ENCODE data around the gene SMARCA4.
"Not testable (repeated sequence)": the region's sequence is repeated elsewhere in the genome, so short reads cannot be mapped to it uniquely, and the experiment has no call there.

The SMARCA4 gene

GRCh38 chr19:10935371-10936059 lies 25.3 kb upstream of the SMARCA4 start:
- H3K4me3 ChIP-seq (ENCODE audit: extremely low read depth, insufficient read depth, low read length, poor library complexity, severe bottlenecking): no peak overlapping the region
- peaks cover 23% of the 10 kb centered on the region for H3K36me3 ChIP-seq (ENCODE audit: control insufficient read depth, insufficient read depth, low read length)
- no peaks in the 10 kb centered on the region for H3K9me3 ChIP-seq (ENCODE audit: control insufficient read depth, low read length)
- peaks cover 2% of the 10 kb centered on the region for H3K4me1 ChIP-seq (ENCODE audit: control insufficient read depth, insufficient read depth, low read length, poor library complexity, severe bottlenecking)
- no peak overlapping the region for H3K27ac ChIP-seq (ENCODE audit: low read depth, low read length, severe bottlenecking)
- 91 to 92% methylated on average over 9 of the region's 9 CpGs for WGBS, 2 experiments (ENCODE audit: insufficient coverage in 2 of 2)

DNA sequence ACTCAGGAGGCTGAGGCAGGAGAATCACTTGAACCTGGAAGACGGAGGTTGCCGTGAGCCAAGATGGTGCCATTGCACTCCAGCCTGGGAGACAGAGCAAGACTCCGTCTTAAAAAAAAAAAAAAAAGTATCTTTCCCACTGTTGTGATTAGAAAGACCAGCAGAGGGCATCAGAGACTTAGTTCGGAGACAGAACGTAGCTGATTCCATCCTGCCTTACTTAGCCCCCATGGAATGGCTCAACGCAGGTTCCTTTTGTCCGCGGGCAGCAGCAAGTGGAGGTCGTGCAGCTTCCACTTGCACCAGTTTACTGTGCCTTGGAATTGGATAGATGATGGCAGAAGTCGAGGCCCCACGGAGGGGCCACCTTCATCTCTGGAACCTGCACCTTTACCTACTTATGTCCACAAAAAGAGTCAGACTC lies 24.2 kb upstream of the SMARCA4 start:
- Histone ChIP-seq H3K4me3 (ENCODE audit: extremely low read depth, insufficient read depth, low read length, poor library complexity, severe bottlenecking) (no peak overlapping the region), H3K9me3 (ENCODE audit: control insufficient read depth, low read length) (no peaks in the 10 kb centered on the region), H3K36me3 (ENCODE audit: control insufficient read depth, insufficient read depth, low read length) (peaks cover 15% of the 10 kb centered on the region), H3K4me1 (ENCODE audit: control insufficient read depth, insufficient read depth, low read length, poor library complexity, severe bottlenecking) (peaks cover 2% of the 10 kb centered on the region), H3K27ac (ENCODE audit: low read depth, low read length, severe bottlenecking) (no peak overlapping the region)
- WGBS, 2 experiments (ENCODE audit: insufficient coverage in 2 of 2): 0 to 21% methylated on average over 5 to 7 of the region's 11 CpGs

DNA sequence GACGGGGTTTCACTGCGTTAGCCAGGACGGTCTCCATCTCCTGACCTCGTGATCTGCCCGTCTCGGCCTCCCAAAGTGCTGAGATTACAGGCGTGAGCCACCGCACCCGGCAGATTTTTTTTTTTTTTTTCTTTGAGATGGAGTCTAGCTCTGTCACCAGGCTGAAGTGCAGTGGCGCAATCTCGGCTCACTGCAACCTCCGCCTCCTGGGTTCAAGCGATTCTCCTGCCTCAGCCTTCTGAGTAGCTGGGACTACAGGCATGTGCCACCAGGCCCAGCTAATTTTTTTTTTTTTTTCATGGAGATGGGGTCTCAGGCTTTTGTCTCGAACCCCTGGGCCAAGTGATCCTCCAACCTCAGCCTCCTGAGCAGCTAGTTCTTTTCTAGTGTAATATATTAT lies 19.2 kb upstream of the SMARCA4 start:
- H3K4me1 ChIP-seq (ENCODE audit: control insufficient read depth, insufficient read depth, low read length, poor library complexity, severe bottlenecking); H3K9me3 ChIP-seq (ENCODE audit: control insufficient read depth, low read length); H3K36me3 ChIP-seq (ENCODE audit: control insufficient read depth, insufficient read depth, low read length); H3K4me3 ChIP-seq (ENCODE audit: extremely low read depth, insufficient read depth, low read length, poor library complexity, severe bottlenecking); H3K27ac ChIP-seq (ENCODE audit: low read depth, low read length, severe bottlenecking): not testable (repeated sequence)
- 80 to 97% methylated on average over 1 to 7 of the region's 14 CpGs for WGBS, 2 experiments (ENCODE audit: insufficient coverage in 2 of 2)

- H3K9me3 ChIP-seq (ENCODE audit: control insufficient read depth, low read length); H3K4me1 ChIP-seq (ENCODE audit: control insufficient read depth, insufficient read depth, low read length, poor library complexity, severe bottlenecking): not testable (repeated sequence)
- 94% methylated on average over 3 of the region's 4 CpGs; no CpG with 5 or more reads in 1 of the 2 experiments for WGBS, 2 experiments (ENCODE audit: insufficient coverage in 2 of 2)
Measured at GRCh38 chr19:10943412-10943811, 17.4 kb upstream of the SMARCA4 start.

DNA sequence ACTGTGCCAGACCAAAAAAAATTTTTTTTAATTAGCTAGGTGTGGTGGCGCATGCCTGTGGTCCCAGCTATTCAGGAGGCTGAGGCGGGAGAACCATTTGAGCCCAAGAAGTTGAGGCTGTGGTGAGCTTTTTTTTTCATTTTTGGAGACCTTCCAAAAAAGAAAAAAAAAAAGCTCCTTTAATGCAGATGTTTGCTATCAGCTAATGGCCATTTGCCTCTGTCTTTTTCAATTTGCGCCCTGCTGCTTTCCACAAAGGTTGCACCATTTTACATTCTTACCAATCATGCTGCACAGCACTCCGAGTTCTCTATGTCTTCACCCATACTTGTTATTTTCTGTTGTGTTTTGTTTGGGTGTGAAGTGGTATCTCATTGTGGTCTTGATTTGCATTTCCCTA lies 15.6 kb upstream of the SMARCA4 start:
- H3K4me3 ChIP-seq (ENCODE audit: extremely low read depth, insufficient read depth, low read length, poor library complexity, severe bottlenecking): no peak overlapping the region
- H3K4me1 ChIP-seq (ENCODE audit: control insufficient read depth, insufficient read depth, low read length, poor library complexity, severe bottlenecking): no peaks in the 10 kb centered on the region
- H3K36me3 ChIP-seq (ENCODE audit: control insufficient read depth, insufficient read depth, low read length): no peaks in the 10 kb centered on the region
- no peaks in the 10 kb centered on the region for H3K9me3 ChIP-seq (ENCODE audit: control insufficient read depth, low read length)
- WGBS, 2 experiments (ENCODE audit: insufficient coverage in 2 of 2): 86 to 100% methylated on average over 1 to 2 of the region's 4 CpGs
- no peak overlapping the region for H3K27ac ChIP-seq (ENCODE audit: low read depth, low read length, severe bottlenecking)

More at GRCh38 chr19:10943412-10943811, 17.4 kb upstream of the SMARCA4 start:
- H3K27ac ChIP-seq (ENCODE audit: low read depth, low read length, severe bottlenecking); H3K4me3 ChIP-seq (ENCODE audit: extremely low read depth, insufficient read depth, low read length, poor library complexity, severe bottlenecking); H3K36me3 ChIP-seq (ENCODE audit: control insufficient read depth, insufficient read depth, low read length): not testable (repeated sequence)

DNA sequence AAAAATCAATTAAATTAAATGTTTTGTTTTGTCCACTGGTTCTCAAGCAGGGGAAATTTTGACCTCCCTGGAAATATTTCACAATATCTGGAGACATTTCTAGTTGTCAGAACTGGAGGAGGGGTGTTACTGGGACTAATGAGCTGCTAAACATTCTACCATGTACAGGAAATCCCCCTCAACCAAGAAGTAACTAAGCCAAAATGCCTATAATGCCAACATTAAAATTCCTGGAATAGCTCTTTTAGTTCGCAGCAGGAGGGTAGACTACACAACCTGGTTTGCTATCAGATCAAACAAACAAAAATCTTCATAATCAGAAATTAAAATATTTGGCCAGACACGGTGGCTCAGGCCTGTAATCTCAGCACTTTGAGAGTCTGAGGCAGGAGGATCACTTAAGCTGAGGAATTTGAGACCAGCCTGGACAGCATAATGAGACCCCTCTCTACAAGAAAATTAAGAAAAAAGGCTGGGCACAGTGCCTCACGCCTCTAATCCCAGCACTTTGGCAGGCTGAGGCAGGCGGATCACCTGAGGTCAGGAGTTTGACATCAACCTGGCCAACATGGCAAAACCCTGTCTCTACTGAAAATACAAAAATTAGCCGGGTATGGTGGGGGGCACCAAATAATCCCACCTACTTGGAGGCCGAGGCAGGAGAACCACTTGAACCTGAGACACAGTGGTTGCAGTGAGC lies 13.7 kb upstream of the SMARCA4 start:
- H3K9me3 ChIP-seq (ENCODE audit: control insufficient read depth, low read length): no peaks in the 10 kb centered on the region
- H3K4me3 ChIP-seq (ENCODE audit: extremely low read depth, insufficient read depth, low read length, poor library complexity, severe bottlenecking): no peak overlapping the region
- H3K27ac ChIP-seq (ENCODE audit: low read depth, low read length, severe bottlenecking): no peak overlapping the region
- H3K36me3 ChIP-seq (ENCODE audit: control insufficient read depth, insufficient read depth, low read length): no peaks in the 10 kb centered on the region
- WGBS, 2 experiments (ENCODE audit: insufficient coverage in 2 of 2): 83 to 96% methylated on average over 3 to 4 of the region's 6 CpGs
- H3K4me1 ChIP-seq (ENCODE audit: control insufficient read depth, insufficient read depth, low read length, poor library complexity, severe bottlenecking): no peaks in the 10 kb centered on the region

- no peaks in the 10 kb centered on the region for H3K9me3 ChIP-seq (ENCODE audit: control insufficient read depth, low read length)
- H3K4me3 ChIP-seq (ENCODE audit: extremely low read depth, insufficient read depth, low read length, poor library complexity, severe bottlenecking): no peak overlapping the region
Measured at GRCh38 chr19:10952809-10953208, 8.0 kb upstream of the SMARCA4 start.

DNA sequence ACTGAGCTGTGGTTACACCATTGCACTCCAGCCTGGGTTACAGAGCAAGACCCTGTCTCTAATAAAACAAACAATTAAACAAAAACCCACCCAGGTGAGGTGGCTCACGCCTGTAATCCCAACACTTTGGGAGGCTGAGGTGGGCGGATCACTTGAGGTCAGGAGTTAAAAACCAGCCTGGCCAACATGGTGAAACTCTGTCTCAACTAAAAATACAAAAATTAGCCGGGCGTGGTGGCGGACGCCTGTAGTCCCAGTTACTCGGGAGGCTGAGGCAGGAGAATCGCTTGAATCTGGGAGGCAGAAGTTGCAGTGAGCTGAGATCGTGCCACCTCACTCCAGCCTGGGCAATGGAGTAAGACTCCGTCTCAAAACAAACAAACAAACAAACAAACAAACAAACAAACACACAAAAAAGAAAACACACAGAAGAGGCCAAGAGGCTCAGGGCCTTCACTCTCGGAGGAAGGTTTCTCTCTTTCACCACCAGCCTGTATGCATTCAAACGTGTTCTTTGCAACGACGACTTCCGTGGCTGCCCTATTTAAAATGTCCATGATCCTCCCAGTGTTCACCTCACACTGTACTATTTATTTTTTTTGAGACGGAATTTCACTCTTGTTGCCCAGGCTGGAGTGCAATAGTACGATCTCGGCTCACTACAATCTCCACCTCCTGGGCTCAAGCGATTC lies 1.4 kb upstream of the SMARCA4 start:
- H3K36me3 ChIP-seq (ENCODE audit: control insufficient read depth, insufficient read depth, low read length); H3K4me1 ChIP-seq (ENCODE audit: control insufficient read depth, insufficient read depth, low read length, poor library complexity, severe bottlenecking); H3K9me3 ChIP-seq (ENCODE audit: control insufficient read depth, low read length); H3K27ac ChIP-seq (ENCODE audit: low read depth, low read length, severe bottlenecking): not testable (repeated sequence)
- H3K4me3 ChIP-seq (ENCODE audit: extremely low read depth, insufficient read depth, low read length, poor library complexity, severe bottlenecking): peak overlapping the region; percentile 53
- 89 to 98% methylated on average over 13 to 16 of the region's 19 CpGs for WGBS, 2 experiments (ENCODE audit: insufficient coverage in 2 of 2)

More at GRCh38 chr19:10952809-10953208, 8.0 kb upstream of the SMARCA4 start:
- Histone ChIP-seq H3K27ac (ENCODE audit: low read depth, low read length, severe bottlenecking) (no peak overlapping the region), H3K4me1 (ENCODE audit: control insufficient read depth, insufficient read depth, low read length, poor library complexity, severe bottlenecking) (no peaks in the 10 kb centered on the region), H3K36me3 (ENCODE audit: control insufficient read depth, insufficient read depth, low read length) (no peaks in the 10 kb centered on the region)
- WGBS, 2 experiments (ENCODE audit: insufficient coverage in 2 of 2): 93 to 98% methylated on average over 5 to 6 of the region's 6 CpGs

DNA sequence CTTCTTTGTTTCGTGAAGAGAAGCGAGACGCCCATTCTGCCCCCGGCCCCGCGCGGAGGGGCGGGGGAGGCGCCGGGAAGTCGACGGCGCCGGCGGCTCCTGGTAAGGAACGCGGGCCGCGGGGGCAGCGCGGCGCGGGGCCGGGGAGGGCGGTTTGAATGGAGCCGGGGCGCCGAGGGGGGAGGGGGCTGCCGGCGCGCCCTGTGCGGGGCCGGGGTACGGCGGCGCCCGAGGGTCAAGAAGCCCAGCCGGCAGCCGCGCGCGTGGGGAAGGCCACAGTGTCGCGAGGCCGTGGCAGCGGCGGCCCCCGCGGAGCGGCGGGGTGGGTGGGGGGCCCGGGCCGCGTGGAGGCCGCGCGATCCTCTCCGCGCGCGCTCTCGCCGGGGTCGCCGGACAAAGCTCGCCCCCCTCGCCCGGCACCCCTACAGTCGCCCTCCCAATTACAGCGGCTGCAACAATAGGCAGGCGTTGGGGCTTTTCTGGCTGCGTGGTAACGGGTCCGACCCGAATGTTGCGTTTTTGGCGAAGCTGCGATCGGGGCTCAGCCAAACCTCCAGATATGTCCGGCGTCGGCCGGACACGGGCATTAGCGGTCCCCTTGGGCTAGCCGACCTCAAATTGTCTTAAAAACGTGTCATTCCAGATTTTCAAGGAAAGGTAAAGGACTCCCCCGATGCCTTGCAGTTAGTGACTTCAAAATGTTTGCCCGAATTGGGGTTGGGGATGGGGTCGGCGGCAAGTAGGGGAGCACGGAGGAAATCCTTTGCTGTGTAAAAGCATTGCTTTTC lies 437 bp downstream of the SMARCA4 start:
- H3K36me3 ChIP-seq (ENCODE audit: control insufficient read depth, insufficient read depth, low read length): peaks cover 24% of the 10 kb centered on the region
- H3K9me3 ChIP-seq (ENCODE audit: control insufficient read depth, low read length): no peaks in the 10 kb centered on the region
- H3K4me3 ChIP-seq (ENCODE audit: extremely low read depth, insufficient read depth, low read length, poor library complexity, severe bottlenecking): peak overlapping the region; percentile 95
- H3K27ac ChIP-seq (ENCODE audit: low read depth, low read length, severe bottlenecking): peak overlapping the region; percentile 95
- H3K4me1 ChIP-seq (ENCODE audit: control insufficient read depth, insufficient read depth, low read length, poor library complexity, severe bottlenecking): no peaks in the 10 kb centered on the region
- 0% methylated on average over 44 to 50 of the region's 92 CpGs for WGBS, 2 experiments (ENCODE audit: insufficient coverage in 2 of 2)

DNA sequence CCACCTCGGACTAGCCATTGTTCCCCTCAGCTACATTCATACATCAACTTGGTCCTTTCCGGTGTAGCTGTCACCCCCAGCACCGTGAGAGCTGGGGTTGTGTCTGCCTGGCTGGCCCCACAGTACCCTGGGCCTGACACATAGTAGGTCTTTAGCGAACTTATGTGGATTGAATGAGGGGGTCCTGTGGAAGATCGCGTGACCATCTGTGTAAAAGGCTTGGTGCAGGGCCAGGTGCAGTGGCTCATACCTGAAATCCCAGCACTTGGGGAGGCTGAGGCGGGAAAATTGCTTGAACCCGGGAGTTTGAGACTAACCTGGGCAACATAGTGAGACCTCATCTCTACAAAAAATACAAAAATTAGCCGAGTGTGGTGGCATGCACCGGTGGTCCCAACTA lies 2.0 kb downstream of the SMARCA4 start:
- H3K4me1 ChIP-seq (ENCODE audit: control insufficient read depth, insufficient read depth, low read length, poor library complexity, severe bottlenecking): no peaks in the 10 kb centered on the region
- H3K36me3 ChIP-seq (ENCODE audit: control insufficient read depth, insufficient read depth, low read length): peaks cover 34% of the 10 kb centered on the region
- no peak overlapping the region for H3K27ac ChIP-seq (ENCODE audit: low read depth, low read length, severe bottlenecking)
- 90 to 98% methylated on average over 6 to 7 of the region's 10 CpGs for WGBS, 2 experiments (ENCODE audit: insufficient coverage in 2 of 2)
- H3K9me3 ChIP-seq (ENCODE audit: control insufficient read depth, low read length): no peaks in the 10 kb centered on the region
- peak overlapping the region; percentile 95 for H3K4me3 ChIP-seq (ENCODE audit: extremely low read depth, insufficient read depth, low read length, poor library complexity, severe bottlenecking)
